Umbilical cord (tissue), 2 donors: ENCODE measurements around the gene AEBP2. TPM values are rescaled to one million over a fixed set of nuclear protein-coding genes. Genes with fewer than 3 reads are reported as not detected.

Source experiments
- DNase-seq: peaks from one replicate; pipeline ENCODE4 v3.0.0-alpha.2; 2015; ENCODE audit warnings: low spot score
- total RNA-seq: library from RNA; depleted of rRNA; stranded (reverse); fragments of >200 nt; gene quantifications from one replicate; pipeline ENCODE4 v1.2.3, GENCODE V29; 2014; ENCODE audit warnings: low replicate concordance; ENCODE audit not compliant: insufficient read depth

The AEBP2 gene
- total RNA-seq, 1 donor from 2014 or later, result 40.7 TPM

DNA sequence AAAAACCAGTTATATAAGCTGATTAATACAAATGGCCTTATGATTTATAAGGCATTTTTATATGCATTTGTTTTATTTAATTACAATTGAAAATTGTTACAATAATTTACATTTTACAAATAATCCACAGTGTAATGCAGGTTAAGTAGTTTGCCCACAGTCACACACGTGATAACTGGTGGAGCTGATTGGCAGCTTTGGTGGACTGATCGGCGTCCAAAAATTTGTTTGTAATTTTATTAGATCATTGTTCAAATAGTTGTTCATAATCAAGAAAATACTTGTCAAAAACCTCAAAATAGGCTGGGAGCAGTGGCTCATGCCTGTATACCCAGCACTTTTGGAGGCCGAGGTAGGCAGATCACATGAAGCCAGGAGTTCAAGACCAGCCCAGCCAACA is 59.7 kb downstream of the AEBP2 start:
- DNase-seq, result no peak

DNA sequence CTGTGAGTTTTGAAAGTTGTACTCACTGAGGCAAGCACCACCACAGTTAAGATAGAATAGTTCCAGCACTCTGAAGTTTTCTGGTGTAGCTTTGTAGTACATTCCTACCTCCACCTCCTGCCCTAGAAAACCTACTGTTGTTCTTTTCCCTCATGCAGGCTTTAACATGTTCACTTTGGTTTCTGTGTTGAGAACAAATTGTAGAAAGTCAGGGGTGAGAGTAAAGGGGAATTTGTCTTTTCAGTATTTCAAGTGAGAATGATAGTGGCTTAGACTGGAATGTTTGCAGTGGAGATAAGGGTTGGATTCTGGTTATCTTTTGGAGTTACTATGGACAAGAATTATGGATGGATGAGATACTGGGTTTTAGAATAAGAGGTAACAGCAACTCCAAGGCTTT is 67.2 kb downstream of the AEBP2 start:
- peak; percentile 85 for DNase-seq

GRCh38 chr12:19507823-19508222 is 68.5 kb downstream of the AEBP2 start:
- DNase-seq, result peak; percentile 64

DNA sequence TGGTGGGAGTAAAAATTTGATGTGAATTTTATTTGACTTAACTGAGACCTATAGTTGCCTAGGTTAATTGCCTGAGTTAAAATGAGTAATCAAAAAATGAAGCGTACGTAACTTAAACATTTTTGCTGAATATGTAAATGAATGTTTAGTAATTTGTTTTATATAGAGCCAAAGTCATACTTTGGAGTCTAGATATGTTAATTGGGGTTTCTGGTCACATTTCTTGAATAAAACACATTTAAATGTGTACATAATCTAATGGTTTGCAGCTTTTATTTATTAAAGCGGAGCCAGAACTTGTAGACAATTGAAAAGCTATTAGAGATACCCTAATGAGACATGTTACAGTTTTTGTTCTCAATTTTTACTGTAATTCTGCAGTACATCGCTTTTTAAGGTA is 71.2 kb downstream of the AEBP2 start:
- no peak for DNase-seq

DNA sequence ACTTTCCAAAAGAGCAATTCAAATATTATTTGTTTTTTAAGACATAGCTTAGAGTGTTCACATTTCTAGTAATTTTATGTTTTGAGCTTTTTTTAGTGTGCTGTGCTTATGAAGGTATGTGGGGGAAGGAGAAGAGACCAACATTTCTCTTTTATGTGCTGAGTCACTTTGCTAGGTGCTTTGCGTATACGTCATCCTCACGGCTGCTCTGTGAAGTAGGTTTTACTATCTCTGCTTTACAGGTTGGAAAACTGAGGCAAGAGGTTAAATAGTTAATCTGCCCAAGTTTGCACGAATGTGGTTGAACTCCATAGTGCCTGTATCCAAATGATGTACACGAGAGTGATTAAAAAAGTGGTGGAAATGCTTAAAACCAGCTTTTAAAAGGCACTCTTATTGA is 75.9 kb downstream of the AEBP2 start:
- no peak for DNase-seq

DNA sequence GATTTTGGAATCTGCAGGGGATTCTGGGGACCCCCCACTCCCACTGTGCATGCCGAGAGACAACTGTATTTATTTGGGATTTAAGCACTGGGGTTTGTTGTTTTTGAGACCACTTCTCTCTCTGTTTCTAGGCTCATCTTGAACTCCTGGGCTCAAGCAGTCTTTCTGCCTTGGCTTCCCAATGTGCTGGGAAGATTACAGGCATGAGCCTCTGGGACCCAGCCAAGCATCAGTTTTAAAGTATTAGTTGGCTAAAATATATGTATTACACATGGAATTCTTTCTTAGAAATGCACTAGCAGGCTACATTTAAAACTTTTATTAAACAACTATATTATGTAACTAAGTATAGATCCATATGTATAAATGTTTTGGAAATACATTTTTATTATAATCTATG is 78.3 kb downstream of the AEBP2 start:
- DNase-seq, result peak; percentile 92

GRCh38 chr12:19518209-19518608 is 78.9 kb downstream of the AEBP2 start:
- peak; percentile 66 for DNase-seq

- DNase-seq, result no peak
These were observed 81.5 kb downstream of the AEBP2 start for GRCh38 chr12:19520646-19521415.

DNA sequence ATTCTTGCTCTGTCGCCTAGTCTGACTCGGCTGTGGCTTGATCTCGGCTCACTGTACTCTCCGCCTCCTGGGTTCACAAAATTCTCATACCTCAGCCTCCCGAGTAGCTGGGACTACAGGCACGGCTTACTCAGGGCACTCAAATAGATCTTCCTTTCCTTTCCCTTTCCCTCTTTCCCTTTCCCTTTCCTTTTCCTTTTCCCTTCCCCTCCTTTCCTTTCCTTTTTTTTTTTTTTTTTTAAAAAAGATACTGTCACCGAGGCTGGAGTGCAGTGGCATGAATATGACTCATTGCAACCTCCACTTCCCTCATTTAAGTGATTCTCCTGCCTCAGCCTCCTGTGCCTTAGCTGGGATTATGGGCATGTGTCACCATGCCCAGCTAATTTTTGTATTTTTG is 86.0 kb downstream of the AEBP2 start:
- DNase-seq, result no peak

- DNase-seq, result peak; percentile 74
These were observed 88.6 kb downstream of the AEBP2 start for GRCh38 chr12:19527866-19528265.

DNA sequence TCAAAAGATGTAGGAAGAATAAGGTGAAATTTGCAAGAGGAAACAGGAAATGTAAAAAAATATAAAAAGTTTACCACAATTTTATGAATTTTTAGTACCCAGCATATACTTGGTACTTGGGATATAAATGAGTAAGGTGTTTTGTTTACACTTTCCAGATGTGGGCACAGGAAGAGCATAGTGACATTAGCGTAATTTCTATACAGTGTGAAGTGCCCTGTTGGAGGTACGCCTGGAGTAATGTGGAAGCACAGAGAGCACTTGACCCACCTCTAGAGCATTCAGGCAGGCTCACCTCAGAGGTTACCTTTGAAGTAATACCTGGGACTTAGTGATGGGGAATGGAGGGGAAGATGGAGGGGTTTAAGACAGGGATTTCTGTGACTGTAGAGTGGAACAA is 89.5 kb downstream of the AEBP2 start:
- no peak for DNase-seq

DNA sequence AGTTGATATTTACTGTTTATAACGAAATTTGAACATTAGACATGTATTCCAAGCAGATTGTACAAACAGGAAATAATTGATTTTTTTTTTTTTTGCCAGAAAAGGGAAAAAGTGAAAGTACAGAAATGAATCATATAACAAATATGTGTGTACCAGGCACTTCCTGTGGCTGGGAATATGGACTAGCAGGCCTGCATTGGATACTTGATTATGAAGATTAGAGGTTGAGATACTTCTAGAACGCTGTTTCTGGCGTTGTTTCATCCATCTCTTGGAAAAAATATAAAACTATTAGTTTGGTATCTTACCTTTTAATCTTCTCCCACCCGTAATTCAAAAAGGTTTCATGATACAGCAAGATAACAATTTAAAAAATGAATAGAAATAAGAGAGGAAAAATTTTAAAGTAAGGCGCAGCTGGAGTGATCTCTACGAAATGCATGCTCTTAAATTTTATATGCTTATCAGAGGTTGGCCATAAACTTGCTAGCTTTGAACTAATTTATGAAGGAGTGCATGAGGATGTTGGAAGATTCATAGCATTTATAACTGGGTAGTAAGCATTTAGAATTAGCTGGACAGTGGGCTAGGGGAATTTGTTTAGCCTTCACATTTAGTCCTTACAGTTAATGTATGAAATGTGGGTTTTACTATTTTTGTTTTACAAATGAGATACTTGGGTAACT is 90.8 kb downstream of the AEBP2 start:
- DNase-seq, result peak; percentile 78

GRCh38 chr12:19530637-19531023 is 91.3 kb downstream of the AEBP2 start:
- no peak for DNase-seq

DNA sequence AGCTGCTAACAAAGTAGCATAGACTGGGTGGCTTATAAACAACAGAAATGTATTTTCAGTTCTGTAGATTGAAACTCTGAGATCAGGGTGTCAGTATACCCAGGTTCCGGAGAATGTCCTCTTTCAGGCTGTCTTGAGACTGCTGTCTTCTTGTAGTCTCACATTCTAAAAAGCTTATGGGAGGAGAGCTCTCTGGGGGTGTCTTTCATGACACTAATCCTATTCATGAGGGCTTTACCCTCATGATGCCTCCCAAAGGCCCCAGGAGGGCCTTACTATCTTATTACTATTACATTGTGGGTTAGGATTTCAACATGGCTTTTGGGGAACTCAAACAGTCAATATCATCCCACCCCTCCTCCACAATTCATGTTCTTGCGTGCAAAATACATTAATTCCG is 94.3 kb downstream of the AEBP2 start:
- no peak for DNase-seq

DNA sequence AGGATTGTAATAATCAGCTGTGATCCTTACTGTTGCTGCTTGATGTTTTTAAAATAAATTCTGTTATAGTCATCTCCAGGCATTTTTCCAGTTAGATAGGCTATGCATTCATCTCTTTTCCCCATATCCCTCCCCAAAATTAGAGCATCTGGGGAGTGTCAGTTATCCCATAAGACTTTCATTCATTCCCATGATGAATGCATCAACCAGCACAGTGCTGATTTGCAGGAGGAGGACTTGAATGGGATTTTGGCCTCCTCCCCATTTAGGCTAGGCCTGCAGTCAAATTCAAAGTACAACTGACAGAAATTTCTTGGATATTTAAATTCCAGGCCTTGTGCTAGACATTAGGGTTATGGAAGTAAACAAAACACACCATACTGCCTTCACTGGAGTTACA is 99.8 kb downstream of the AEBP2 start:
- DNase-seq, result peak; percentile 94

DNA sequence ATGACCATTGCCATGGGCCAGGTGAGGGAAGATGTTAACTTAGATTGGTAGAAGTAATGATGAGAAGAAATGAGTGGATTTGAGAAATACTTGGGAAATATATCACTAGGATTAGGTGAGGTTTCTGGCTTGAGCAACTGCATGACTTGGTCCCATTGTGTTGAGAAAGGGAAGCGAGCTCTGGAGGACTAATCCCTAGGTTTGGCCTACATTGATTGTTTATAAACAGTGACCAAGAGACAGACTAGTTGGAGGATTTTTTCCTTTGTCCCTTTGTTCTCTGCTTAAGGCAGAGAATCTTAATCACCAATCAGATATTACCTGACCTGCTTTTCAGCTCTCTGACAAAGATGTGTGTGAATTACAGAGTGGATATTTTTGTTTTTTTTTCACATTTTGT is 100.5 kb downstream of the AEBP2 start:
- no peak for DNase-seq

- DNase-seq, result no peak
These were observed 103.3 kb downstream of the AEBP2 start for GRCh38 chr12:19542606-19543005.

GRCh38 chr12:19544353-19544752 is 105.1 kb downstream of the AEBP2 start:
- DNase-seq, result no peak

- no peak for DNase-seq
These were observed 106.0 kb downstream of the AEBP2 start for GRCh38 chr12:19545301-19545700.

GRCh38 chr12:19546027-19546426 is 106.7 kb downstream of the AEBP2 start:
- DNase-seq, result peak; percentile 47

- peak; percentile 70 for DNase-seq
These were observed 107.4 kb downstream of the AEBP2 start for GRCh38 chr12:19546611-19547162.

DNA sequence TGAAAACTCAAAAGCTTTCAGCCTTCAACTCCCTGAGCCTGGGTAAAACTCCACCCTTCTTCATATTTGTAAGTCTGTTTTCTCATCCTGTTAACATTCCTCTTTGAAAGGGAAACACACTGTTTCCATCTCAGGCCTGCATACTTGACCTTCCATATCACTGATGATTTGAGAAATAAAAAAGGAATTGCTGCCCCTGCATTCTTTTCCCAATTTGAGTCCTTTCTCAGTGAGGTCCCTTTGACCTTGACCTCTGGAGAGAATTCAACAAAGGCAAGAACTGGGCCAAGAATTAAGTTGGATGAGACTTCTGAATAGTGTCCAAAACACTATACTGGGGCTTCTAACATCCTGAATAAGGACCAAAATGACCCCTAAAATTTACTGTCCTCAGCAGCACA is 108.0 kb downstream of the AEBP2 start:
- DNase-seq, result peak; percentile 83

- DNase-seq, result no peak
These were observed 109.5 kb downstream of the AEBP2 start for GRCh38 chr12:19548834-19549233.
